OCI-LY7 (cell line): ENCODE results near the gene RAPGEF6. TPM values are rescaled to one million over a fixed set of nuclear protein-coding genes. Genes with fewer than 3 reads are reported as not detected.

ENCODE experiments used
- BruUV-seq: library from RNA; stranded (reverse); fragments of 400-500 nt; replicated peaks from 2 replicates; lab custom pipeline; 2021; lab: Mats Ljungman, UMichigan
- CTCF ChIA-PET: fragments of 300-600 bp; sonication (Branson Sonifier 250); formaldehyde crosslinking; loops from one replicate; lab custom pipeline; 2022; ENCODE audit warnings: antibody characterized with exemption; ENCODE audit not compliant: unreplicated experiment; lab: Charles Lee
- POLR2A ChIA-PET: fragments of 300-600 bp; sonication (Branson Sonifier 250); formaldehyde crosslinking; loops from one replicate; lab custom pipeline; 2022; ENCODE audit warnings: antibody characterized with exemption; lab: Charles Lee
- DNase-seq: peaks from one replicate; pipeline ENCODE4 v3.0.0-alpha.2; 2015; ENCODE audit warnings: low spot score
- H2AFZ ChIP-seq: fragments of 200-600 bp; sonication (generic), shearing (Covaris generic); 2 replicates; pipeline ENCODE4 v1.6.1; 2014; ENCODE audit warnings: mild to moderate bottlenecking, antibody characterized with exemption, low read length, moderate library complexity
- H3K27ac ChIP-seq: fragments of 200-600 bp; sonication (generic); 2 replicates; pipeline ENCODE4 v1.5.1; 2014; ENCODE audit warnings: mixed run types, low read depth, mild to moderate bottlenecking, moderate library complexity, low read length, inconsistent platforms; ENCODE audit not compliant: poor library complexity, severe bottlenecking
- H3K36me3 ChIP-seq: fragments of 200-600 bp; sonication (generic); 2 replicates; pipeline ENCODE4 v1.6.1; 2014; ENCODE audit warnings: mild to moderate bottlenecking, antibody characterized with exemption, low read length, moderate library complexity, mixed read lengths; ENCODE audit not compliant: insufficient read depth
- H3K4me1 ChIP-seq: fragments of 200-600 bp; sonication (generic); 2 replicates; pipeline ENCODE4 v1.5.1; 2014; ENCODE audit warnings: mild to moderate bottlenecking, low read length; ENCODE audit not compliant: insufficient read depth, poor library complexity, severe bottlenecking
- H3K4me2 ChIP-seq: fragments of 200-600 bp; sonication (generic); 2 replicates; pipeline ENCODE4 v1.6.1; 2014; ENCODE audit warnings: mild to moderate bottlenecking, low read length
- H3K4me3 ChIP-seq: fragments of 200-600 bp; sonication (generic); 2 replicates; pipeline ENCODE4 v1.5.1; 2014; ENCODE audit warnings: mild to moderate bottlenecking, low read depth, low read length; ENCODE audit not compliant: poor library complexity, severe bottlenecking
- H3K79me2 ChIP-seq: fragments of 200-600 bp; sonication (generic); 2 replicates; pipeline ENCODE4 v1.6.1; 2016; ENCODE audit warnings: low read depth, mild to moderate bottlenecking, low read length, moderate library complexity, mixed read lengths; ENCODE audit not compliant: insufficient read depth
- H3K9me2 ChIP-seq: fragments of 200-600 bp; sonication (generic); 2 replicates; pipeline ENCODE4 v1.6.1; 2016; ENCODE audit warnings: mild to moderate bottlenecking, low read length, mixed read lengths; ENCODE audit not compliant: insufficient read depth
- H3K9me3 ChIP-seq: fragments of 200-600 bp; sonication (generic); 2 replicates; pipeline ENCODE4 v1.6.1; 2014; ENCODE audit warnings: mild to moderate bottlenecking, mixed run types, low read length, mixed read lengths
- H4K20me1 ChIP-seq: fragments of 200-600 bp; sonication (generic); 2 replicates; pipeline ENCODE4 v1.6.1; 2014; ENCODE audit warnings: mild to moderate bottlenecking, antibody characterized with exemption, low read length, moderate library complexity, mixed read lengths; ENCODE audit not compliant: insufficient read depth
- CTCF ChIP-seq: fragments of 200-600 bp; sonication (generic); conservative IDR thresholded peaks from 2 replicates; pipeline ENCODE4 v1.5.1; 2014; ENCODE audit warnings: mild to moderate bottlenecking, antibody characterized with exemption, low read length, moderate library complexity, mixed read lengths
- EZH2phosphoT487 ChIP-seq: fragments of 200-600 bp; sonication (generic); IDR thresholded peaks from 2 replicates; pipeline ENCODE4 v1.6.1; 2018; ENCODE audit warnings: low read depth, borderline replicate concordance, mild to moderate bottlenecking, mixed run types, antibody characterized with exemption, low read length, moderate library complexity, mixed read lengths
- intact Hi-C: fragments of 100-400 bp; cut with micrococcal nuclease; formaldehyde crosslinking; loops from one replicate; pipeline ENCODE4 v1.10.0; 2022; ENCODE audit not compliant: unreplicated experiment
- total RNA-seq, 2 experiments: library from RNA; depleted of rRNA in 1 of 2; stranded (reverse); fragments of >200 nt in 1 of 2; shearing (Covaris generic) in 1 of 2; gene quantifications; 2 replicates each; pipeline ENCODE4 v1.2.3, GENCODE V29; 2014 to 2022

Gene RAPGEF6
- total RNA-seq, 2 experiments from 2014 or later, result 39.6 to 50.8 TPM

- intact Hi-C loops, result no loop called here
- Histone ChIP-seq H3K79me2 (peaks cover 100% of the 10 kb centered on the region), H2AFZ (no peak overlapping the region), H3K36me3 (peaks cover 94% of the 10 kb centered on the region), H3K4me1 (peaks cover 18% of the 10 kb centered on the region), H3K4me2 (no peak overlapping the region), H3K9me3 (peaks cover 19% of the 10 kb centered on the region; the same call in 1 of the 2 replicates), H4K20me1 (peaks cover 14% of the 10 kb centered on the region; the same call in 1 of the 2 replicates), H3K9me2 (no peaks in the 10 kb centered on the region), H3K4me3 (no peak overlapping the region), H3K27ac (no peak overlapping the region)
- TF ChIP-seq CTCF (no peak), EZH2phosphoT487 (no peak)
- ChIA-PET CTCF (no interaction called here), POLR2A (interaction anchor here (0.5 to 1.3 kb wide), 9 partner anchors 9 to 491 kb away, joined by 3 to 5 read pairs (median 3); no protein-coding TSS in a partner anchor)
- no peak for DNase-seq
- no TSS peak for BruUV-seq
Observed at GRCh38 chr5:131613423-131613822, 21.6 kb downstream of the RAPGEF6 start.

- H4K20me1 ChIP-seq, result peaks cover 30% of the 10 kb centered on the region
- peaks cover 70% of the 10 kb centered on the region for H3K36me3 ChIP-seq
- ChIA-PET CTCF (no interaction called here), POLR2A (interaction anchor here (0.8 to 1.3 kb wide), 2 partner anchors 16 to 33 kb away, joined by 3 to 4 read pairs; no protein-coding TSS in a partner anchor)
- intact Hi-C loops, result no loop called here
- no peak for TF ChIP-seq CTCF
- TF ChIP-seq EZH2phosphoT487, result no peak
- H3K4me3 ChIP-seq, result no peak overlapping the region
- no peak overlapping the region for H3K4me2 ChIP-seq
- H3K4me1 ChIP-seq, result peaks cover 30% of the 10 kb centered on the region
- H3K9me3 ChIP-seq, result peaks cover 18% of the 10 kb centered on the region; the same call in 1 of the 2 replicates
- no TSS peak for BruUV-seq
- H3K9me2 ChIP-seq, result no peaks in the 10 kb centered on the region
- H2AFZ ChIP-seq, result no peak overlapping the region
- no peak overlapping the region for H3K27ac ChIP-seq
- peaks cover 100% of the 10 kb centered on the region for H3K79me2 ChIP-seq
- DNase-seq, result no peak
Observed at GRCh38 chr5:131611064-131611381, 24.0 kb downstream of the RAPGEF6 start.

GRCh38 chr5:131610198-131611063, 24.6 kb downstream of the RAPGEF6 start:
- Histone ChIP-seq H3K9me2 (no peaks in the 10 kb centered on the region), H3K36me3 (peaks cover 65% of the 10 kb centered on the region), H3K79me2 (peaks cover 100% of the 10 kb centered on the region), H3K4me1 (peaks cover 30% of the 10 kb centered on the region), H3K9me3 (peaks cover 12% of the 10 kb centered on the region; the same call in 1 of the 2 replicates), H4K20me1 (peaks cover 30% of the 10 kb centered on the region), H3K27ac (no peak overlapping the region), H3K4me2 (no peak overlapping the region), H2AFZ (no peak overlapping the region), H3K4me3 (no peak overlapping the region)
- TF ChIP-seq EZH2phosphoT487 (no peak), CTCF (no peak)
- CTCF ChIA-PET, result no interaction called here
- DNase-seq, result no peak
- POLR2A ChIA-PET, result interaction anchor here (0.8 to 1.3 kb wide), 2 partner anchors 16 to 34 kb away, joined by 3 to 4 read pairs; no protein-coding TSS in a partner anchor
- intact Hi-C loops, result no loop called here
- no TSS peak for BruUV-seq
